ENCODE measurements around the gene CTRB1.

CTRB1 gene

DNA sequence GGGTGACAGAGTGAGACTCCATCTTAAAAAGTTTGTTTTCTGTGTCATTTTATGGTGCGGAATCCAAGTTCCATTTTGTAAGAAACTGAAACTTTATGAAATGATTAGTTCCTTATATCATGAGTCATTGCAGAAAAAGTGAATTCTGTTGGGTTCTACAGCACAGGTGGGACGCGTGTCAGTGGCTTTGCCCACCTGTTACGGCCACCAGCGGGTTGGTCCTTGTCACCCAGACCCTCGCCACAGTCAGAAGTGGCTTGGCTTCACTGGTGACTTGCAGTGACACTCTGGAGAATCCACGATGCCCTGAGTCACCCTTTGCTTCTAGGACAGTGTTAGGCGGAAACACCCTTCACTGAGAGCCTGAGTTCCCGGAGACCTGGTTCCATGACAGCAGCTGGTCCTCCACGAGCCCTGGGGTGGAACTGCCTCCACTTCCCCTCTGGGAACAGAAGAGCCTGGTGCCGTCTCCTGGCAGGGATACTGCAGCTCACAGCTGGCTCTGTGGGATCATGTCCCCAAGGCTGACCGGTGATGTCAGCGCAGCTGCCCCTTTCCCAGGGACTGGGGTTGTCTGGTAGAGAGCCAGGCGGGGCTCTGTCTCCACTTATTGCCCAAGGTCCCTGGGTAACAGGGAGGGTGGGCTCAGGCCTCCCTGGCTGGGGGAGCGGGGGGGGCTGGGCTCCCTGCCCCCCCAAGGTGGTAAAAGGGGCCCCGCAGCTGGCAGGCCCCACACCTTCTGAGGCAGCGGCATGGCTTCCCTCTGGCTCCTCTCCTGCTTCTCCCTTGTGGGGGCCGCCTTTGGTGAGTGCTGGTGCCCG, at the start of gene CTRB1:
Gene CTRB1, plus strand, starts transcription at position 733 of the 821 bp plus-strand sequence. Its CDS starts 20 bp downstream, at position 753.
- DNase-seq (ENCODE audit: low spot score) = peak; percentile 65

DNA sequence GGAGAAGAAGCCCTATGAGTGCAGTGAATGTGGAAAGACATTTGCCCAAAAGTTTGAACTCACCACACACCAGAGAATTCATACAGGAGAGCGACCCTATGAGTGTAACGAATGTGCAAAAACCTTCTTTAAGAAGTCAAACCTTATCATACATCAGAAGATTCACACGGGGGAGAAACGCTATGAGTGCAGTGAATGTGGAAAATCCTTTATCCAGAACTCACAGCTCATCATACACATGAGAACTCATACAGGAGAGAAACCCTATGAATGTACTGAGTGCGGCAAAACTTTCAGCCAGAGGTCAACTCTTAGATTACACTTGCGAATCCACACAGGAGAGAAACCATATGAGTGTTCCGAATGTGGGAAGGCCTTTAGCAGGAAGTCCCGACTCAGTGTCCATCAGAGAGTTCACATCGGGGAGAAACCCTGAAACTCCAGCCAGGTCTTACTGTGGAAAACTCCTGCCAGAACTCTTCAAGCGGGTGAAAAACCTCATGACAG, 48.8 kb upstream of the CTRB1 start:
- DNase-seq (ENCODE audit: low spot score) = no peak

DNA sequence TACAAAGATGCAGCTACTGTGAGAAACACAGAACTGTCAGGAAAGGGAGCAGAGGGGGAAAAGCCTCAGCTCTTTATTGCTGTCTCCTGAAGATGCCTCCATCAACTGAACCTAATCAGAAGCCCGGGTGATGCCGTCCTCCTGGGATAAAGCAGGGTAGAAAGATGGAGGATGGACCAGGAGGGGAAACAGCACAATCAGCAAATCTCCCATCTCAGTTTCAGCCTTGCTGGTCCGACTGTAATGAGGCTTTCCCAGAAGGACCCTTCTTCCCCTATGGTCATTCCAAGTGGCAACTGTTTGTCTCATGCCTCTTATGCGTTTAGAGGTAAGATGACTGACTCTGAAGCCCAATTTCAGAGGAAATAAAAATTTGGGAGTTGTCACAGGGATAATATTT, 46.2 kb upstream of the CTRB1 start:
- no peak for DNase-seq (ENCODE audit: low spot score)

DNA sequence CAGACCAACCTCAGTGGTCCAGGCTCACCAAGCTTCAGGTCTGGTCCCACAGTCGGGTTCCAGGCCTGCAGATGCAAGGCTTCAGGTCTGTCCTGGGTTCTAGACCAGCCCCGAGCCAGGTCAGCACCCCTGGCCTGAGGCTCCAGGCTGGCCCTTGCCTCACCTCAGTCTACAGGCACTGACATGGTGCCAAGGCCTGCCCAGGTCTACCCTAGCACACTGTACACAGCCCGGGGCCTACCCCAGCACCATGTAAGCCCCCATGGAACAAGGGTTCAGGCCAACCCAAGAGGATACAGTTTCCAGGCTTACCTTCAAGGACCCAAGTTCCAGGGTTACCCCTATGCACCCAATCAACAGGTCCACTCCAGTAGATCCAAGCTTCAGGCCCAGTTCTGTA, 43.7 kb upstream of the CTRB1 start:
- no peak for DNase-seq (ENCODE audit: low spot score)

DNA sequence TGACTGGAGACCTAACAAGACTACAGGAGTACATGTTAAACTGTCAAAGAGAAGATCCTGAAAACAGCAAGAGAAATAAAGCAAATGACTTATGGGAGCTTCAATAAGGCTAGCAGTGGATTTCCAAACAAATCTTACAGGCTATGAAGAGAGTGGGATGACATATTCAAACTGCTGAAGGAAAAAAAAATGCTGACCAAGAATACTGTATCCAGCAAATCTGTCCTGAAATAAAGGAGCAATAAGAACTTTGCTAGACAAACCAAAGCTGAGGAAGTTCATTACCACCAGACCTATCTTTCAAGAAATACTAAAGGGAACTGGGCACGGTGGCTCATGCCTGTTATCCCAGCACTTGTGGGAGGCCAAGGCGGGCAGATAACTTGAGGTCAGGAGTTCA, 41.9 kb upstream of the CTRB1 start:
- no peak for DNase-seq (ENCODE audit: low spot score)

DNA sequence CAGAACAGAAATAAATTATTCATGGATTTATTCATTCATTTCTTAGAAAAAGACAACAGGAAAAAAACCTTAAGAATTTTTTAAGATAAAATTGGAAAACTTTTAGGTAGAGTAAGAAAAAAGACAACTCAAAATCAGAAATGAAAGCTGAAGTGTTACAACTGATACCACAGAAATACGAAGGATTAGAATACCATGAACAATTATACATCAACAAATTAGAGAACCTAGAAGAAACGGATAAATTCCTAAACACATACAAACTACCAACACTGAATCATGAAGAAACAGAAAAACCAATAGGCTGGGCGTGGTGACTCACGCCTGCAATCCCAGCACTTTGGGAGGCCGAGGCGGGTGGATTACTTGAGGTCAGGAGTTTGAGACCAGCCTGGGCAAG, 39.6 kb upstream of the CTRB1 start:
- DNase-seq (ENCODE audit: low spot score) = no peak

DNA sequence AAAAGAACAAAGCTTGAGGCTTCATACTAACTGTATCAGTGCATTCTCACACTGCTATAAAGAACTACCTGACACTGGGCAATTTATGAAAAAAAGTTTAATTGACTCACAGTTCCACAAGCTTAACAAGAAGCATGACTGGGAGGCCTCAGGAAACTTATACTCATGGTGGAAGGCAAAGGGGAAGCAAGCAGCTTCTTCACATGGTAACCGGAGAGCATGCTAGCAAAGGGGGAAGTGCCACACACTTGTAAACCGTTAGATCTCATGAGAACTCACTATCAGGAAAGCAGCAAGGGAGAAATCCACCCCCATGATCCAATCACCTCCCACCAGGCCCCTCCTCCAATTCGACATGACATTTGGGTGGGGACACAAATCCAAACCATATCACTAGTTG, 37.2 kb upstream of the CTRB1 start:
- DNase-seq (ENCODE audit: low spot score) = no peak

DNA sequence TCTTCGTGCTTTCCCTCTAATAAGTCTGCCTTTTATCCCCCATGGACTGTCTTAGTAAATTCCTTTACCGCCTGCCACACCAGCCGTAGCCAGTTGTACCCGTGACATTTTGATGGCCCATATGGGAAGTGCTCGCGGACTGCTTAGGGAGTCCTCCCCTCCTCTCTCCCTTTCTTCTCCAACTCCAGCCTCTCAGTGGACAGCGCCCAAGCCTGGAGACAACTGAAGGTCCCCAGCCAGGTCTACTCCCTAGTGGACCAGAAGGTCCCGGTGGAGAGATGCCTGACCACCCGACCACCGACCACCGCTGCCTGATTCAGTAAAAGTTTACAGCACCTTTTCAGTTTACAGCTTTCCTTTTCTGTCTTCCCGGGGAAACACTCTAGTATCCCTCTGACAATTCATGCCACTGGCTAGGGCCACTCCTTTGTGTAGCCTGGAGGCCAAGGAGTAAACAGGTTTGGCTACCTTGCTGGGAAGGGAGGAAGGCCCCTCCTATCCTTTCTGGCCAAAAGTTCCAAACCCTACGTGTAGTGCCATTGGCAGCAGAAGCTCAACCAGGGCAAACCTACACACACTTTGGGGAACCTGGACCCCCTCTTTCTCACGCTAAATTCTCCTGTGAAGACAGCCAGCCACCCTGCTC, 29.8 kb upstream of the CTRB1 start:
- DNase-seq (ENCODE audit: low spot score) = no peak

DNA sequence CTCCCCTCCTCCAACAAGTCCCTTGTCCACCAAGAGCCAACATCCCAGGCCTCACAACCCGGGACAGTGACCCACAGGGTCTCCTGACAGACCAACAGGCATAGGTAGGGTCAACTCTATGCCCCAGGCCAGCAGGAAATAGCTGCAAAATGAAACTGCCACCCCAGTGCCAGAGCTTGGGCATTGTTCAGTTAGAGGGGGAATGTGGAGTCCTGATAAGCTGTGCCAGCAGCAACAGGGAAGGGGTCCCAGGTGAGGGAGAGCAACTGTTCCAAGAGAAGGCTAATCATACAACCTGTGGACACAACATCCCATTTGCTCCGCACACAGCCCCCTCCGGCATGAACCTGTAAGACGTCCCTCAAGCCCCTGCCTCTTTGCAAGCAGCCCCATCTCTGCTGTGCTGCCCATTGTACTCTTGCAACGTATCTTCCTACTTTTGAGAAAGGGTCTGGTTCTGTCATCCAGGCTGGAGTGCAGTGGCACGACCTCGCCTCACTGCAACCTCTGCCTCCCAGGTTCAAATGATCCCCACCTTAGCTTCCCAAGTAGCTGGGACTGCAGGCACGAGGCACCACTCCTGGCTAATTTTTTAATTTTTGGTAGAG, 29.0 kb upstream of the CTRB1 start:
- DNase-seq (ENCODE audit: low spot score) = no peak

DNA sequence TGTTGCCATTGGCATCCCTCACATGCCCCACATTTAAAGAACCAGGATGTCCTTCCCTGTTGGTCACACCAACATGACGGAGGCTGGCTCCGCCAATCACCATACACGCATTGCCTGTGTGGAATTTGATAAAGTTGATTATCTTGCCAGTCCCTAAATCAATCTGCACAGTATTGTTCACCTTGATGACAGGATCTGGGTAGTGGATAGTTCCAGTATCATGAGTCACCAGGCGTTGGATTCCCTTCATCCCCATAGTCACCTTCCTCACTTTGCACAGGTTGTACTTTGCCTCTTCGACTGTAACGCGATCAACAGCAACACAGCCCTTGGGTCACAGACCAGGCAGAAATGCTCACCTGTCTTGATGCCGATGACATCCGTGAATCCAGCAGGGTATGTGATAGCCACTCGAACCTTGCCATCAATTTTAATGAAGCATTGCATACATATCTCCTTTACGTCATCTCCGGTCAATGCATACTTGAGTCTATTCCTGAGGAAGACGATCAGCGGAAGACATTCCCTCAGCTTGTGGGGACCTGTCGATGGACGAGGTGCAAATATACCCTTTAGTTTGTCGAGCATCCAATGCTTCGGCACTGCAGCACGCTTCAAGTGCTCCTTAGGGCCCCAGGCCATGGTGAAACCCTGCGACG, 26.1 kb upstream of the CTRB1 start:
- DNase-seq (ENCODE audit: low spot score) = no peak

DNA sequence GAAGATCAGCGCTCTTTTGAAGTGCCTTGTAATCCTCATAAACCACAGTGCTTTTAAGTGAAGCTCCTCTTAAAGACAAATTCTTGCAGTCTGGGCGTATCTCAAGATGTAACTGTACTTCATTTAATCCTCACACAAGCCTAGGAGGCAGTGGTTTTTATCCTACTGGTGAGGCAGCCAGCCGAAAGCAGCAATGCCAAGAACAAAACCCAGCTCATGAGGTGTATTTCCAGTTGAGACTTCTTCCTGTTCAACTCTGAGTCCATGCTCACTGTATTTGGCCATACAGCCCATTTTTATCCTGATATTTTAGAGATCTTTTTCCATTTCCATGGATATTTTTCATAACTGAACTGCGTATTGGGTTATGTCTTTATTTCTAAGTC, 25.5 kb upstream of the CTRB1 start:
- no peak for DNase-seq (ENCODE audit: low spot score)

DNA sequence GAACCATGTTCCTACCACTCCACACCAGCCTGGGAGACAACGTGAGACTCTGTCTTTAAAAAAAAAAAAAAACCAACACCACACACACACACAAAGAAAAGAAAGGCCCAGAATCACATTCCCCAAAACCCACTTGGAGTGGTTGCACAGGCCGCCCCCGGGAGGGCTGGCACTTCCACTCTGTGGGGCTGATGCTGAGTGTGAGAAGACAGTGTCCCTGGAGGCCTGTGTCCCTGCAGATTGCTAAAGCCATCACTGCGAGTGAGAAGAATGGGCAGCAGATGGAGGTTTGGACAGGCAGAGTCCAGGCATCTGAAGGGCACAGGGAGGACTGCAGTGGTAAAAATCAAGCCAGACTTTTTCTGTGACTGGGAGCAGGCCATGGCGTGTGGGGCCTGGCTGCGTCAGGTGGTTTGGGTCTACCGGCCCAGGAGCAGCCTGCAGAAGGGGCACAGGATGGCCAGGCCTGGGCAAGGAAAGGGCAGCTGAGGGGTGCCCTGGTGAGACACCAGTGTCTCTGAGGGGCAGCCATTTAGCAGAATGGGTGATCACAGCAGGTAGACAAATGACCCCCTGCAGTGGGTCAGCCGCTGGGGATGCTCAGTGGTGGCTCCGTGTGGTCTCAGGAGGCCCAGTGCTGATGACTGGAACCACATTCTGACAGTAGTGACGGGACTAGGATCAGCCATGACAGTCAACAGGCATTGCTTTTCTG, 24.9 kb upstream of the CTRB1 start:
- no peak for DNase-seq (ENCODE audit: low spot score)

DNA sequence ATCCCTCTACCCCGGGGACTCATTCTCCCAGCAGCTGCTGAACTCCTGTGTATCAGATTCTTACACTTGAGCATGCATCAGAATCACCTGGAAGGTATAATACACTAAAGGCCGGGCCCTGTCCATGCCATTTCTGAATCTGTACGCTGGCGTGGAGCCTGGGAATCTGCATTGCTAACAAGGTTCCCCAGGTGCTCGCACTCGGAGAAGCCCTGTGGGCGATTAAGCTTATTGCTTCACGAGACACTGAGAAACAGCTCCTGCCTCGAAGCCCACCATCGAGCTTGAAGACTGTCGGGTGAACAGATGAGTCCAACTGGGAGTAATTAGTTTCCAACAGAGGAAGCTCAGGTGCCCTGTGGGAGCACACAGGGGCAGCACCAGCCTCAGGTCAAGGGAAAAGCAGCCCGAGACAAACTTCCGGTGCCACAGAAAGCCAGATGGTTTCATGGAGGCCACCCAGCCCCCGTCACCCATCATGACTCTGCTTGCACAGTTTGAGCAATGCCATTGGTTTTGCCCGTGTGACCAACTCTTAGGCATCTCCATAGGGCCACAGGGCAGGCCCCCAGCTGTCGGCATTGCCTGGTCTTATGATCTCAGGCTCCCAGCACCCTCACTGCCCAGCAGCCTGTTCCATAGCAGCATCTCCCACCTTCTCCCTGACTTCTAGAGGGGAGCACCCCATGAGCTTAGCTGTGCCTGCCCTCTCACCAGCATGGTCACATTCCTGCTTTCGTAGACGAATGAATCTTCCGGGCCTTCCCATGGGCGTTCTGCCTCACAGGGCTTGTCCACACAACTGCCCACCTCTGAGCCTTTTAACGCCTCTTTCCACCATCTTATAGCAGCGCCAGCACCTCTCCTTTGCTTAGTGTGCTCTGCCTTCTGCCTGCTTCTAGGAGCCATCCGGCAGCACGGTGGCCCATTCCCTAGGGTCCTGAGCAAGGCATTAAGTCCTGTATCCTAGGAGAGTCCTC, 22.7 kb upstream of the CTRB1 start:
- no peak for DNase-seq (ENCODE audit: low spot score)

DNA sequence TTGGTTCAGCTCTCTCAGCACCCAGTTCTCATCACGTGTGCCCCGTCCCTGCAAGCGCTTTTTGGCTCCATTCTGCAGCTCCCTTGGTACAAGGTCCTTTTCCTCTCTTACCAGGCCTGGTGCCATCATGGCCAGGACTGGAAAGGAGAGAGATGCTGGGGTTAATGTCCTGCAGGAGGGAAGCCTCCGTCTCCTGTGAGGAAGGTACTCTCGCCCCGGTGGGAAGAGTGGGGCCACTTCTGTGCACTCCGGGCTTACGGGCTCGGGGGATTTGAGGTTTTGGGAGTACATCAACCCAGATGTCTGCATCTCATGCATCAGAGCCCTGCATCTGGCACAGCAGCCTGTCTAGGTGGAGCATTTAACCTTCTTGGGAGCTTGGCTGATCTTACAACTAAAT, 22.0 kb upstream of the CTRB1 start:
- no peak for DNase-seq (ENCODE audit: low spot score)

DNA sequence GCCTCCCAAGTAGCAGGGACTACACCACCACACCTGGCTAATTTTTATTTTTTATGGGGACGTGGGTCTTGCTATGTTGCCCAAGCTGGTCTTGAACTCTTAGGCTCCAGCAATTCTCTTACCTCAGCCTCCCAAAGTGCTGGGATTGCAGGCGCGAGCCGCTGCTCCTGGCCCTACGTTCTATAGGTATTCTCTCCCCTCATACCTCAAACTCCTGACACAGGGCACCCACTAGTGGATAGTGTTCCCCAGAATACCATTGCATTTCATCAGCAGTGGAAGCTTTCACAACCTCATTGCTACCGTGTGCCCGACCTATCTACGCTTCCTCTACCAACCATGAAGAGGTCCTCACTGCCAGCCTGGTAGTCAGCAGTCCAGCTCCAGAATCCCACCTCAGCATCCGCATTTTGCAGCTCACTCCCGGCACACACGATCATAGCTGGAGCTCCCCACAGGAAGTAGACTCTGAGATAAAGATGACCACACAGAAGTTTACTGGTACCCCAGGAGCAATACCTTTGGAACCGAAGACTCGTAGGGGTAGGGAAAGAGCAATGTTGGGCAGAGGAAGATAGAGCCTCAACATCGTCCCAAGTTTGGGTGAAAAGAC, 21.2 kb upstream of the CTRB1 start:
- no peak for DNase-seq (ENCODE audit: low spot score)

DNA sequence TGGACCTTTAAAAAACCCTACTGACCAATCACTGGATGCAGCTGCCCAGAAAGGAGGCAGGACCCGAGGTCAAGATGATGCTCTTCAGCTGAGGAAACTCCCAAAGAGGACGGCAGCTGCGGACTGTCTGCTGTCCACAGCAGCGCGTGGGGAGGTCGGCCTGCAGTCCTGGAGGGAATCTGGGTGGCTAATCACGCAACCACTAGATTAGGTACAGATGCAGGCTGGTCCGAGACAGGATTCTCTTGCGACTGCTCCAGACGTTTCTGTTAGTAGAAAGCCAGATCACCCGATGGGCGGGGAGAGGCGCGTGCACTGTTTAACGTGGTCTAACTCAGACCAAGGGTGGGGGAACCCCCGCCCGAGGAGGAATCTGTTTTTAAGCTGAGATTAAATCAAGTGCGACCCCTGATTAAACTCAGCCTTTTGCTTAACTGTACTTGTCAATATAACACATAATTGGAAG, 20.6 kb upstream of the CTRB1 start:
- no peak for DNase-seq (ENCODE audit: low spot score)

DNA sequence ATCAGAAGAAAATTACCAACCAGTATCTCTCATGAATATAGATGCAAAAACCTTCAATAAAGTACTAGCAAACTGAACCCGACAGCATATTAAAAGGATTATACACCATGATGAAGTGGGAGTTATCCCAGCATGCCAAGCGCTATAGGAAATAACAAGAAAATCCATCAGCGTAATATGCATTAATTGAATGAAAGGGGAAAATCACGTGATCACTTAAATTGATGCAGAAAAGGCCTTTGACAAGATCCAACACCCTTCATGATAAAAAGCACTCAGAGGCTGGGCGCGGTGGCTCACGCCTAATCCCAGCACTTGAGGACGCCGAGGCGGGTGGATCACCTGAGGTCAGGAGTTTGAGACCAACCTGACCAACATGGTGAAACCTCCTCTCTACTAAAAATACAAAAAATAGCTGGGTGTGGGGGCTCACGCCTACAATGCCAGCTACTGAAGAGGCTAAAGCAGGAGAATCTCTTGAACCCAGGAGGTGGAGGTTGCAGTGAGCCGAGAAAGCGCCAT, 16.7 kb upstream of the CTRB1 start:
- no peak for DNase-seq (ENCODE audit: low spot score)

DNA sequence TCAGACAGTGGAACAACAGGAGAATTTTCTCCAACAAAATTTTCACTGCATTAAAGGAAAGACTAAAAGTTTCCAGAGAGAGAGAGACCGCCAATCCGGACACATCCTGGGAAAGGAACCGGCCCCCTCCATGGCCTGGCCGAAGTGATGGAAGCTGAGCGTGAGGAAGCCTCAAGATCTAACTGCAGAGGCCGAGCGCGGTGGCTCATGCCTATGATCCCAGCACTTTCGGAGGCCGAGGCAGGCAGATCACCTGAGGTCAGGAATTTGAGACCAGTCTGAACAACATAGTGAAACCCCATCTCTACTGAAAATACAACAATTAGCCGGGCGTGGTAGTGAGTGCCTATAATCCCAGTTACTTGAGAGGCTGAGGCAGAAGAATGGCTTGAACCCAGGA, 15.7 kb upstream of the CTRB1 start:
- no peak for DNase-seq (ENCODE audit: low spot score)

DNA sequence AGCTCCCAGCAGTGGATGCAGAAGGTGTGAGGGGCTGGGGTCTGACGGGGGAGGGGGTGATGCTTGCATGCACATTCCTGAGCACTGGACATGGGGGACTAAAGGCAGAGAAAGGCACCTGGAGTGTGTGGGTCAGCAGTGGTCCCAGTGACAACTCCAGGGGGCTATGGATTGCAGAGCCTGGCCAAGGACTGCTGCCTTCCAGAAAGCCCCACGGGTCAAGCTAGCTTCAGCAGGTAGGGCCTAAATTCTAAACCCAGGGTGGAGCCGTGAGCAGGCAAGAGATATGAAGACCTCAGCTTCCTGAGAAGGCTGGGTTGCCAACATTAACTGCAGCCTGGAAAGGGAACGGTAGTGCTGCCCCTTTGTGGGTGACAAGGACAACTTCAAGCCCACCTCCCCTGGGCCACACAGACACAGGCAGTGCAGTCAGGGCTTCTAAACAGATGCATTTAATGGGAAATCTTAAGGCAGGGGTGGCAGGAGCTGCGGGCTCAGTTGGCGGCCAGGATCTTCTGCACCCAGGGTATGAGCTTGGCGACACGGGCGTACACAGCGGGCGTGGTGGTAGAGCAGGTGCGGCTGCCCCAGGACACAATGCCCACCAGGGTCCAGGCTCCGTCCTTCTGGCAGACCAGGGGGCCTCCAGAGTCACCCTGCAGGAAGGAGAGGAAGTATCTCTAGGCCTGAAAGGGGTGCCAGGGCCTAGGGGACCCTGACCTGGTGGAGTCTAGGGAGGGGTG, 14.9 kb upstream of the CTRB1 start:
- DNase-seq (ENCODE audit: low spot score) = no peak

All from Ammon's horn (tissue), 1 donor.